ENCODE results near the gene EVL.

The EVL gene

DNA sequence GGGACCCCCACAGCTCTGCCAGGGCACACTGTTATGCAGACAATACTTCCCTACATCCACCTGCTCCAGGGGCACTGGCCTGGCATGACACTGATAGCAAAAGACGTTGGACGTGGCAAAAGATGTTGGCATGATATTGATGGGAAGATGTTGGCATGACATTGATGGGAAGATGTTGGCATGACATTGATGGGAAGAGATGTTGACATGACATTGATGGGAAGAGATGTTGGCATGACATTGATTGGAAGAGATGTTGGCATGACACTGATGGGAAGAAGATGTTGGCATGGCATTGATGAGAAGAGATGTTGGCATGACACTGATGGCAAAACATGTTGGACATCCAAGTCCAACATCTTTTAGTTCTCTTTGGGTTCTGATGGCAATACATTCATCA lies 105.7 kb downstream of the EVL start:
- TF ChIP-seq EZH2phosphoT487 (IDR thresholded peaks at IDR 0.05; ENCODE audit: low read depth) = no peak
- TF ChIP-seq, protein P1, sequence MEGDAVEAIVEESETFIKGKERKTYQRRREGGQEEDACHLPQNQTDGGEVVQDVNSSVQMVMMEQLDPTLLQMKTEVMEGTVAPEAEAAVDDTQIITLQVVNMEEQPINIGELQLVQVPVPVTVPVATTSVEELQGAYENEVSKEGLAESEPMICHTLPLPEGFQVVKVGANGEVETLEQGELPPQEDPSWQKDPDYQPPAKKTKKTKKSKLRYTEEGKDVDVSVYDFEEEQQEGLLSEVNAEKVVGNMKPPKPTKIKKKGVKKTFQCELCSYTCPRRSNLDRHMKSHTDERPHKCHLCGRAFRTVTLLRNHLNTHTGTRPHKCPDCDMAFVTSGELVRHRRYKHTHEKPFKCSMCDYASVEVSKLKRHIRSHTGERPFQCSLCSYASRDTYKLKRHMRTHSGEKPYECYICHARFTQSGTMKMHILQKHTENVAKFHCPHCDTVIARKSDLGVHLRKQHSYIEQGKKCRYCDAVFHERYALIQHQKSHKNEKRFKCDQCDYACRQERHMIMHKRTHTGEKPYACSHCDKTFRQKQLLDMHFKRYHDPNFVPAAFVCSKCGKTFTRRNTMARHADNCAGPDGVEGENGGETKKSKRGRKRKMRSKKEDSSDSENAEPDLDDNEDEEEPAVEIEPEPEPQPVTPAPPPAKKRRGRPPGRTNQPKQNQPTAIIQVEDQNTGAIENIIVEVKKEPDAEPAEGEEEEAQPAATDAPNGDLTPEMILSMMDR (IDR thresholded peaks at IDR 0.05; ENCODE audit: low read depth, low read length) = no peak
- no peaks in the 10 kb centered on the region for H3K9me3 ChIP-seq (ENCODE audit: insufficient read depth, low read length)

DNA sequence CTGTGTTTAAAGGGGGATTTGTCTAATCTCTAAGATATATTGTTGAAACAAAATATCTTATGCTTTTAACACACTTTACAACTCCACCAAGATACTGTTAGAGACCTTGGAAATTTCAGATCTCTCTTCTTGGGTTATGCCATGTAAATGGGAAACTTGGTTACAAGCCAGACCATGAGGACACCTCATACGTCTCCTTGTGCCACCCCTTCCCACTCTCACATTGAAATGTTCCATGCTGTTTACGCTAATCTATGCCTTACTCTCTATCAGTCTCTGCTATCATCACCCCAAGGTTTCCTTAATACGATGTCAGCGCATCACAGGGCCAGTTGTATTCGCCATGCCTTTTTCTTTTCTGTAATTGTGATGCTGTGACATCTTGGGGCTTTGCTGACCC lies 107.6 kb downstream of the EVL start:
- Histone ChIP-seq H2AFZ (ENCODE audit: low read depth, low read length) (no peak overlapping the region), H3K4me1 (ENCODE audit: low read length) (peaks cover 7% of the 10 kb centered on the region), H3K9me3 (ENCODE audit: insufficient read depth, low read length) (no peaks in the 10 kb centered on the region), H3K27ac (ENCODE audit: low read length) (no peak overlapping the region), H3K4me2 (ENCODE audit: low read length) (no peak overlapping the region), H3K9ac (ENCODE audit: low read length) (no peak overlapping the region), H4K20me1 (ENCODE audit: insufficient read depth, low read length) (no peaks in the 10 kb centered on the region), H3K36me3 (replicated peaks; ENCODE audit: low read depth, low read length) (no peaks in the 10 kb centered on the region), H3K79me2 (ENCODE audit: low read length) (no peaks in the 10 kb centered on the region), H3K27me3 (ENCODE audit: low read depth, low read length) (0 out of 2 replicates have a peak, but pooled peaks cover 3% of the 10 kb centered on the region), H3K4me3 (ENCODE audit: low read length) (no peak overlapping the region)
- no peak for TF ChIP-seq EZH2phosphoT487 (IDR thresholded peaks at IDR 0.05; ENCODE audit: low read depth)
- TF ChIP-seq, protein P1 (IDR thresholded peaks at IDR 0.05; ENCODE audit: low read depth, low read length) = no peak

More for the DNA sequence above, 105.7 kb downstream of the EVL start:
- peaks cover 14% of the 10 kb centered on the region for H3K4me1 ChIP-seq (ENCODE audit: low read length)
- H3K4me2 ChIP-seq (ENCODE audit: low read length) = no peak overlapping the region
- no peak overlapping the region for H2AFZ ChIP-seq (ENCODE audit: low read depth, low read length)
- H3K4me3 ChIP-seq (ENCODE audit: low read length) = no peak overlapping the region
- H4K20me1 ChIP-seq (ENCODE audit: insufficient read depth, low read length) = no peaks in the 10 kb centered on the region
- 0 out of 2 replicates have a peak, but pooled peaks cover 3% of the 10 kb centered on the region for H3K27me3 ChIP-seq (ENCODE audit: low read depth, low read length)
- H3K9ac ChIP-seq (ENCODE audit: low read length) = no peak overlapping the region
- no peaks in the 10 kb centered on the region for H3K36me3 ChIP-seq (replicated peaks; ENCODE audit: low read depth, low read length)
- H3K79me2 ChIP-seq (ENCODE audit: low read length) = no peaks in the 10 kb centered on the region
- H3K27ac ChIP-seq (ENCODE audit: low read length) = no peak overlapping the region

DNA sequence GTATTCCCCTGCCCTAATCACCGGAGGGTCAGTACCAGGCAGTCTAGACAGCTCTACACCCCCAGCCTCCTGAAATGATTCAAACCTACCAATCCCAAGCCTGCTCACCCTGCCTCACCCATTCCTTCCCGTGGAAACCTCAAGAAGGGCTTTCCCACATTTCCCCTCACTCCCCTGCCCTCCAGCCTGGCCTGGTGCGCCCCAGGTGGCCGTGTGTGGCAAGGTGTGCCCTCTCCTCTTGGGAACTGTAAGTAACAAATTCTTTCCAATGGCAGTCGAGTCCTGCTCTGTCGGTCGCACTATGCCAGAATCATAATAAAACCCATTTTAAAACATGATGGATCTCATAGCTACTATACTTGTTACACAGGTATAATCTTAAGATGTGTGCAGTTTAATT lies 108.1 kb downstream of the EVL start:
- Histone ChIP-seq H3K4me3 (ENCODE audit: low read length) (no peak overlapping the region), H3K4me2 (ENCODE audit: low read length) (no peak overlapping the region), H3K9me3 (ENCODE audit: insufficient read depth, low read length) (no peaks in the 10 kb centered on the region), H3K27ac (ENCODE audit: low read length) (no peak overlapping the region), H3K36me3 (replicated peaks; ENCODE audit: low read depth, low read length) (no peaks in the 10 kb centered on the region), H3K4me1 (ENCODE audit: low read length) (peaks cover 2% of the 10 kb centered on the region), H4K20me1 (ENCODE audit: insufficient read depth, low read length) (no peaks in the 10 kb centered on the region), H3K79me2 (ENCODE audit: low read length) (no peaks in the 10 kb centered on the region), H3K9ac (ENCODE audit: low read length) (no peak overlapping the region), H2AFZ (ENCODE audit: low read depth, low read length) (no peak overlapping the region), H3K27me3 (ENCODE audit: low read depth, low read length) (0 out of 2 replicates have a peak, but pooled peaks cover 3% of the 10 kb centered on the region)
- no peak for TF ChIP-seq EZH2phosphoT487 (IDR thresholded peaks at IDR 0.05; ENCODE audit: low read depth)
- TF ChIP-seq, protein P1 (IDR thresholded peaks at IDR 0.05; ENCODE audit: low read depth, low read length) = peak; percentile 13; the same call in 1 of the 2 replicates

DNA sequence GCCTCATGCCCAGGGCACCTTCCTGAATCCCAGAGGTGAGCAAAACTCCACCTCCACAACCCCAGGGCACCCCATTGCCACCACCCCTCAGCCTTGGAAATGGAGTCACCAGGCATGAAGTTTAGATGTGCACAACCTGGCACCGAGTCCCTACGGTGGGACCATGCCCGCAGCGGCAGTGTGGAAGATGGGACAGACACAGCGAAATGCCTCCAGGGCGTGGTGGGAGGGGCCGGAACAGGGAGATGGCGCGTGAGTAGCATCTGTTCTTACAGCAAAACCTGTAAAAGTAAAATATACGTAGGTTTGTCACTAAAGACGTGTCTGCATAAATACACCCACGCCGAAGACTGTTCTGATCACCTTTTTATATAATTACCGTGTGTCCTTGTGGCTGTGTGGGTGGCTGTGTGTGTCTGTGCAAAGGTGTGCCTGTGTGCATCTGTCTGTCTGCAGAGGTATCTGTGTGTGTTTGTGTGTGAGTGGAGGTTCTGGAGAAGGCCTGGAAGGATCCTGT lies 111.6 kb downstream of the EVL start:
- TF ChIP-seq EZH2phosphoT487 (IDR thresholded peaks at IDR 0.05; ENCODE audit: low read depth) = no peak
- TF ChIP-seq, protein P1 (IDR thresholded peaks at IDR 0.05; ENCODE audit: low read depth, low read length) = no peak
- no peaks in the 10 kb centered on the region for H3K4me1 ChIP-seq (ENCODE audit: low read length)
- H2AFZ ChIP-seq (ENCODE audit: low read depth, low read length) = no peak overlapping the region
- H3K9ac ChIP-seq (ENCODE audit: low read length) = no peak overlapping the region
- H3K27ac ChIP-seq (ENCODE audit: low read length) = no peak overlapping the region
- H4K20me1 ChIP-seq (ENCODE audit: insufficient read depth, low read length) = no peaks in the 10 kb centered on the region
- H3K9me3 ChIP-seq (ENCODE audit: insufficient read depth, low read length) = no peaks in the 10 kb centered on the region
- no peaks in the 10 kb centered on the region for H3K27me3 ChIP-seq (ENCODE audit: low read depth, low read length)
- H3K36me3 ChIP-seq (replicated peaks; ENCODE audit: low read depth, low read length) = no peaks in the 10 kb centered on the region
- H3K4me3 ChIP-seq (ENCODE audit: low read length) = no peak overlapping the region
- H3K79me2 ChIP-seq (ENCODE audit: low read length) = no peaks in the 10 kb centered on the region
- no peak overlapping the region for H3K4me2 ChIP-seq (ENCODE audit: low read length)
